VCaP (cell line): ENCODE data around the gene ERCC6.

Experiments used
- H3K27ac ChIP-seq: fragments of 450-650 bp; 2 replicates; pipeline ENCODE4 v1.5.1; 2017
- CTCF ChIP-seq: fragments of 450-650 bp; conservative IDR thresholded peaks from 2 replicates; pipeline ENCODE4 v1.5.1; 2017; ENCODE audit warnings: mild to moderate bottlenecking, moderate library complexity

ERCC6 gene

GRCh38 chr10:49532461-49532860 is 6.5 kb downstream of the ERCC6 start:
- no peak for TF ChIP-seq CTCF
- no peak overlapping the region for H3K27ac ChIP-seq

- no peak overlapping the region for H3K27ac ChIP-seq
These were observed 9.9 kb downstream of the ERCC6 start for GRCh38 chr10:49528977-49529506.

GRCh38 chr10:49527850-49528249 is 11.1 kb downstream of the ERCC6 start:
- no peak overlapping the region for H3K27ac ChIP-seq
- no peak for TF ChIP-seq CTCF

More at GRCh38 chr10:49528977-49529506, 9.9 kb downstream of the ERCC6 start:
- TF ChIP-seq CTCF: no peak

GRCh38 chr10:49527061-49527460 is 11.9 kb downstream of the ERCC6 start:
- H3K27ac ChIP-seq: no peak overlapping the region
- no peak for TF ChIP-seq CTCF

- H3K27ac ChIP-seq: no peak overlapping the region
- no peak for TF ChIP-seq CTCF
These were observed 12.3 kb downstream of the ERCC6 start for GRCh38 chr10:49526619-49527018.

DNA sequence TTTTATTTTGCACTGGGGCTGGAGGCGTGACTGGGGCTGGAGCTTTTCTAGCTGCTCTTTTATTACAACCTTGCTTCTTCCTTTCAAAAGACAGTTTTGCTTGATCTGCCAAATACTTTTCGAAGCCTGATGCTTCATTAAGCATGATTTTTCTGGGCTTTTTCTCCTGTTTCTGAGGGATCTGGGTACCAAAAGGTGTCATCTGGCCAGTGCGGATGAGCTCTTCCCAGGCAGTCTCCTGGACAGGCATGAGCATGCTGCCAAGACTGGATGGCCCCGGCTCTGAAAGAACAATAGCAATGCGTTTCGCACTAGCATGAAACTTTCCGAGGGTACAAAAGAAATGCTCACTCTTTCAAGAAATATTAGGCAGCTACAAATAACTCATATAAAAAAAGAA is 14.4 kb downstream of the ERCC6 start:
- no peak overlapping the region for H3K27ac ChIP-seq
- no peak for TF ChIP-seq CTCF

DNA sequence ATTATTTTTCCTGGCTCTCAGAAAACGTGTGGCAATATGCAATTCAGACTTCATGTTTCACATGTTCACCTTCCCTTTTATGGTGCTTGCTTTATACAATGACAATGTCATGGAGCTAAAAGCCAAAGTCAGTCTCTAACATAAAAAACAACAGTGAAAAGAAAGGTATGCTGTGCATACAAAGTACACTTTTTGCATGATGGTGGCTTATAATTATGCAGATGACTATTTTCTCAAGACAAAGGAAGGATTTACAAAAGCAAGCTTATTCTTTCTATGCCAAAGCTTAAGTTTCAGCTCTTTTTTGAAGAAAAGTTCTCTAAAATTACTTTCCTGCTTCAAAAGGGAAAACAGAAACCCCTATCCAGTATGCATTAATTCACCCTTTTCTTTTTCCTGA is 15.6 kb downstream of the ERCC6 start:
- H3K27ac ChIP-seq: no peak overlapping the region
- TF ChIP-seq CTCF: no peak
